ENCODE data around the gene HCN2.
"Not testable (repeated sequence)": the region's sequence is repeated elsewhere in the genome, so short reads cannot be mapped to it uniquely, and the experiment has no call there.

HCN2 gene

DNA sequence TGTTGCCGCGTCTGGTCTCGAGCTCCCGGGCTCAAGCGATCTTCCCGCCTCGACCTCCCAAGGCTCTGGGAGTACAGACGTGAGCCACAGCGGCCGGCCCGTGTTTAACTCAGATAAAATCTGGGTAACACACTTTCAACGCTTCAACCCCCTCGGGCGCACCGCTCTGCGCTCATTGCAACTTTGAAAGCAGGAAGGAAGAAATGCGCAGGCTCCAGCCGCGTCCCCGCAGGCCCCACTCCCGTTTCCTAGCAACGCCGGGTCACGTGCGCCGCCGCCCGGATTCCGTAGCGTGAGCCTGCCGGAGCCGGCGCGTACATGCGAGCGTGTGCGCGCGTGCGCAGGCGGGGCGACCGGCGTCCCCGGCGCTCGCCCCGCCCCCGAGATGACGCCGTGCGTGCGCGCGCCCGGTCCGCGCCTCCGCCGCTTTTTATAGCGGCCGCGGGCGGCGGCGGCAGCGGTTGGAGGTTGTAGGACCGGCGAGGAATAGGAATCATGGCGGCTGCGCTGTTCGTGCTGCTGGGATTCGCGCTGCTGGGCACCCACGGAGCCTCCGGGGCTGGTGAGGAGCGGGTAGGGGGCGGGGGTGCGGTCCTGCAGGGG lies 17.4 kb upstream of the HCN2 start, which contains the start of gene BSG:
TSS of gene BSG (plus strand) at position 457 of the 603 bp plus-strand sequence. CDS start at position 496, 39 bp downstream.
- peak; percentile 95 for DNase-seq

DNA sequence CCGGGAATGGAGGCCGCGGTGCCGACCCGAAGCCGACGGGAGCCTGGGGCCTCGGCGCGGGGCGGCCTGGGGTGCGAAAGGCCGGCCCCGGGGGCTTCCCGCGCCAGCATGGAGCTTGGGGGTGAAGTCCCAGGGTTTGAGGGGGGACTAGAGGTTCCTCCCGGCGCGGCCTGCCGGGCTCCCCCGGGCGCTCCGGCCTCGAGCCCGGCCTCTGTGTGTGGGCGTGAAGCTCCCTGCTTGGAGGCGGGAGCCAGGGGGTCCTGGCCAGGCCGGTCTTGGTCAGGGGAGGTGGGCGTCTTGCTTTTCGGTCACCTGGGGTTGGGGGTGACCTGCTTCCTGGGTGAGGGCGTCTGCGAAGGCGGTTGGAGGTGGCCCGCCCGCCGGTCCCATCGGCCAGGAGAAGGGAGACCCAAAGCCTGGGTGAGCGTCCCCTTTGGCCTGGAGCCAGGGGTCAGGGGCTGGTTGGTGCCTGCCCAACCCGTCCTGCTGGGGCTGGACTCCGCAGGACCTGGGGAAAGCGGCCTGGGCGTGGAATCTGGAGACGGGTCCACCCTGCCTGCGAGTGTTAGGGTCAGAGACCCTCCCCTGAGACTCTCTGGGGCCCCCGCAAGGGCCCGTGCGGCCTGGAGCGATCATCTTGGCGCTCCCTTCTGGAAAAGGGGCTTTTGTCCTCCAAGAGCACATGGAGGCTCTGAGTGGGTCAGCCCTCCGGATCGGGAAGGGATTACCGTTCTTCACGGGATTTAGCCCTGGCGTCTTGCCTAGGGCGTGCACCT lies 16.8 kb upstream of the HCN2 start:
- no peak for DNase-seq

DNA sequence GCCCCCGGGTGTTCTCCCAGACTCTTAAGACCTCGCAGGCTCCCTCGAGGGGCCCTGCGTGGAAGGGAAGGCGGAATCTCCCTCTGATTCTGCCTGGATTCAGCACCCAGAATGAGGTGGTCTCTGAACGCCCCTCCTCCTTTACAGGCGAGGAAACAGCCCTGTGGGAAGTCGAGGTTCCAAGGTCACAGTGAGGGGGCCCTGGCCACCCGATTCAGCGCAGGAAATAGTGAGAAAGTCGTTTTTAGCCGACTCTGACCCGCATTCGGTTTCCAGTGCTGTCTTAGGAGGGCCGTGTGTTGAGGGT lies 16.2 kb upstream of the HCN2 start:
- no peak for DNase-seq

DNA sequence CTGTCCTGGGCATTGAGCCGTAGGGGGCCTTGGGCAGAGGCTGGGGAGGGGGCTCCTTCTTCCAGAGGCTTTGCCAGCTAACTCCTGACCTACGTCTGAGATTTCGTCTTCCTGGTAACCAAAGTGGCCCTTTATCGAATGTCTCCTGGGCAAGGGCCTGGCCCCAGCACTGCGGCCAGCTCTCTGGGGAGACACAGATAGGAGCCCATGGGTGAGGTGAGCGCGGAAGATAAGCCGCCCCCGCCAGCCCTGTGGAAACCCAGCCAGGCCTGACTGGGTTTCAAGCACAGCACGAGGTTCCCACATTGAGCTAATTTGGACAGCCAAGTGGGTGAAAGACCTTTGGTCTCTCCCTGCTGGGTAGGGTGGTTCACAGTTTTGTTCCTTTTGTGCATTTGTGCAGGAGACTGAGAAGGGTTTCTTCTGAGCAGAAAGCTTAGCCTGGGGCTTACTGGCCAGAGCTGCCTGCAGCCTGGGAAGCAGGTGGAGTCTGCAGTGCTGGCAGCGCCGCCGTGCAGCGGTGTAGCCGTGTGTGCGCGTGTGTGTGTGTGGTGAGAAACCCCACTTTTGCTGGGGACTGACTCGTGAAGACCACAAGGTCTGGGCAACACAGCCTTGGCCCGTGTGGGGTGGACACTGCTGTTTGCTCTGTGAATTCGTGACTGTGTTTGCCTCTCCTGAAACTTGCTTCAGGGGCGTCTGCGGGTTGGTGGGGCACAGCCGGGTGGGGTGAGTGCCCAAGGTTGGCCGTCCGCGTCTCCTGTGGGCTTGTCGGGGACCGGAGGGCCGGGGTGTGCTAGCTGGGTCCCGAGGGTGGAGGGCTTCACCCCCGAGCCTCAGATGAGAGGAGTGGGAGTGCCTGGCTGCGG lies 14.8 kb upstream of the HCN2 start:
- no peak for DNase-seq

GRCh38 chr19:575527-576506 lies 13.9 kb upstream of the HCN2 start:
- DNase-seq, result no peak

DNA sequence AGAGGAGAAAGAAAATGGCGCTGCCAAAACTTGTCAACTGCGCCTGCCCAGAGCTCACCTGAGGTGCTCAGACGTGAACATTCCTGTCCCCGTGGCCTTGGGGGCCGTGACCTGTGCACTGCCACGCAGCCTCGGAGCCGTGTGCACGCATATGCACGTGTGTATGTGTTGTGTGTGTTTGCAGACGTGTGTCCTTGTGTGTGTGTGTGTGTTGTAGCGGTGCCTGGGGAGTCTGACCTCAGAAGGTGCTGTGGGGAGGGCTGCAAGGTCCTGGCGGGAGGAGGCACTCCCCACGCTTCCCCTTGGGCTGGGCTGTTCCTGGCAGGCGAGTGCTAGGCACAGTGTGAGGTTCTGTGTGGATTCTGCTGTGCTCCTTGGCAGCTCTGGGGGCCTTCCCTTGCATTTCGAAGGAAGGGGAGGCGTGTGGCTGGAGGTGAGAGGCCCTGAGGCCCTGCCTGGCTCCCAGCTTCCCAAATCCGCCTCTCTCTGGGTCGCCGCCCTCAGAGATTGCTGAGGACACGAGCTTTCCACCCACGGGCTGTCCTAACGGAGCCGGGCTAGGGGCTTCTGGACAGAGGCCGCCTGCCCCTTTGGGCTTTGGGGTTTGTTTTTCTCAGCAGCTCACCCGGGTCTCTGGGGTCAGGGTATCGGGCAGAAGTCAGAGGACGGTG lies 12.8 kb upstream of the HCN2 start:
- DNase-seq, result no peak

- DNase-seq, result no peak
Measured at GRCh38 chr19:577439-578392, 12.0 kb upstream of the HCN2 start.

DNA sequence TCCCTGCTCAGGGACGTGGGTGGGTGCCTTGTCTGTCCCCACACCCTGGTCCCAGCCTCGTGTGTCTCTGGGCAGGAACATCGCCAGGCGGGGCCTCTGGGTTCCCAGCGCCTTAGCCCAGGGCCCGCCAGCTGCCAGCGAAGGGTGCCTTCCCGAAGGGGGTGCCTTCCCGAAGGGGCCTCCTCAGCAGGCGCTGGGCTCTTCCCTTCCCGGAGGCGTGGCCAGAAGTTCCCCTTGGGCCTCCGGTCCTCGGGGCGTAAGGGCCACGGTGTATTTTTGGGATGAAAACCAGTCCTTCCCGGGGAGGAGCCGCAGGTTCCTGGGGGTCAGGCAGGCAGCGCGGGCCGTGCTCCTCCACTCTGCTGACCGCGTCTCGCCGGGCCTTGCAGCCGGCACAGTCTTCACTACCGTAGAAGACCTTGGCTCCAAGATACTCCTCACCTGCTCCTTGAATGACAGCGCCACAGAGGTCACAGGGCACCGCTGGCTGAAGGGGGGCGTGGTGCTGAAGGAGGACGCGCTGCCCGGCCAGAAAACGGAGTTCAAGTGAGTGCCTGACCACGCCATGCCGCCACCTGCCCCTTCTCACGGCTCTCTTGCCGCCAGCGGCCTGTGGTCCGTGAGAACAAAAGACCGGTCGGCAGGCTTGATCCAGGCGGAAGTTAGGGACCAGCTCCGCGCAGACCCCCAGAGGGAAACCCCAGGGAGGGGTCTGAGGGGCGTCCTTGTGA lies 10.4 kb upstream of the HCN2 start:
- no peak for DNase-seq

DNA sequence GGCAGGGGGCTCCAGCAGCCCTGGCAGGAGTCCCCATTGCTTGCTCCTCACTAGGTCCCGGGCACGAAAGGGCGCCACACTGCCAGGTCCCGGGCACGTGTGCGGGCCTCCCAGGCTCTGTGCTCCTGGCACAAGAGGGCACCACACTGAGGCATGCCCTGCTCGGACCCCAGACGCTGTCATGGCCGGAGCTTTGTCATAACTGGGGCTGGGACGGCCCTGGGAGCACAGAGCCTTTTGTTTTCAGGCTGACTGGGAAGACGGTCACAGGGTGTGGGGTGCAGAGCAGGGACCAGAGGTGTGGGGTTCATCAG lies 9.9 kb upstream of the HCN2 start:
- DNase-seq, result no peak

DNA sequence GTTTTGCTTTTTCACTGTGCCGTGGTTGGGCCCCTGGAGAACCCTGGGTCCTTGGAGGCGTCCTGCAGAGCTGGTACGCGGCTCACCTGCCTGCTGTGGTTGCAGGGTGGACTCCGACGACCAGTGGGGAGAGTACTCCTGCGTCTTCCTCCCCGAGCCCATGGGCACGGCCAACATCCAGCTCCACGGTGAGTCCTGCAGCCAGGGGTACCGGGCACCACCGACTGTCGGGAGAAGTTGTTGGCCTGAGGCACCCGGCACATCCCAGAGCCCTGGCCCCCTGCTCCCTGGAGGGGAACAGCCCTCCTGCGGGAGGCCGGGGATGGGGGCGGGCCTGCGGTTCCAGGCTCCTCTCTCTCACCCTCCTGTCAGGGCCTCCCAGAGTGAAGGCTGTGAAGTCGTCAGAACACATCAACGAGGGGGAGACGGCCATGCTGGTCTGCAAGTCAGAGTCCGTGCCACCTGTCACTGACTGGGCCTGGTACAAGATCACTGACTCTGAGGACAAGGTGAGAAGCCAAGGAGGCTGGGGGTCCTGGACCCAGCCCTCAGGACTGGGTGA lies 9.3 kb upstream of the HCN2 start:
- DNase-seq, result no peak

DNA sequence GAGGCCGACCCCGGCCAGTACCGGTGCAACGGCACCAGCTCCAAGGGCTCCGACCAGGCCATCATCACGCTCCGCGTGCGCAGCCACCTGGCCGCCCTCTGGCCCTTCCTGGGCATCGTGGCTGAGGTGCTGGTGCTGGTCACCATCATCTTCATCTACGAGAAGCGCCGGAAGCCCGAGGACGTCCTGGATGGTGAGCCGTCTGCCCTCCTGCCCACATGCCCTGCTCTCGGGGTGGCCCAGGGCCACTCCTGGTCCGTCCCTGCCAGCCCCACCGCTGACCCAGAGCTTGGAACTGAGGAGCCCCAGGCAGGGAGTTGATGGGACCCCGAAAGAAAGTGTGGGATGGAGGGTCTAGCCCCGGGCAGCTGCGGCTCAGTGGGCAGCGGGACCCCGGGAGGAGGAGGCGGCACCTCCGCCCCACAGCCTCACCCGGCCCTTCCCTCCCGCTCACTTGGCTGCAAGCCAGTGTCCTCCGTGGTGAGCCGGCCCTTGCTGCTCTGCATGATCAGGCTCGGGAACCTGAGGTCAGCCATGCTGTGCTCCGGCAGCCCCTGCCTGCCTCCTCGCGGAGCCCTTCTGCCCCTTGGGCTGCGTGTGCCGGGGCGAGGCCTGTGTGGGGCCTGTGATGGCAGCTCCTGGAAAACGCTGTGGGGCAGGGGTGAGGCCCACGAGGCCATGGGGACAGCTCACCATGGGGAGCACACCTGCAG lies 8.1 kb upstream of the HCN2 start:
- no peak for DNase-seq

- DNase-seq, result no peak
Measured at GRCh38 chr19:582497-583197, 7.0 kb upstream of the HCN2 start.

DNA sequence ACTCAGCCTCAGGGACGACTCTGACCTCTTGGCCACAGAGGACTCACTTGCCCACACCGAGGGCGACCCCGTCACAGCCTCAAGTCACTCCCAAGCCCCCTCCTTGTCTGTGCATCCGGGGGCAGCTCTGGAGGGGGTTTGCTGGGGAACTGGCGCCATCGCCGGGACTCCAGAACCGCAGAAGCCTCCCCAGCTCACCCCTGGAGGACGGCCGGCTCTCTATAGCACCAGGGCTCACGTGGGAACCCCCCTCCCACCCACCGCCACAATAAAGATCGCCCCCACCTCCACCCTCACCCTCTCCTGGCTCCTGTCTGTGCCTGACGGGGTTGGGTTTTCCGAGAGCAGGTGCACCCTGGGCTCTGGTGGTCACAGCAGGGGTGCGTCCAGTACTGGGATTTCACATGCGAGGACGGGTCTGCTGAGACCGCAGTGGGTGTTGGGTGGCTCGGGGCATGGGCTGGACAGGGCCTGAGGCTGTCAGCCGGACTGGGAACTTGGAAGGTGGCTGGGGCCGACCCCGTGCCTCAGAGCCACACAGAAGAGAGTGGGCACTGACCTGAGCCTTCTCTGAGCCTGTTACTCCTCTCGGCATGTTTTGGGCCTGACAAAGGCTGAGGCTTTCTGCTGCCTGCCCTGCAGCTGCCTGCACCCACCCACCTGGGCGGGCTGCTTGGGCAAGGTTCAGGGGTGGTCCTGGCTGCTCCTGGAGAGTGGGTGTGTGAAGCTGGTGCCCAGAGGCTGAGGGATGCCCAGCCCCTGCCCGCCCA lies 6.3 kb upstream of the HCN2 start:
- no peak for DNase-seq

GRCh38 chr19:583968-584239 lies 5.8 kb upstream of the HCN2 start:
- no peak for DNase-seq

DNA sequence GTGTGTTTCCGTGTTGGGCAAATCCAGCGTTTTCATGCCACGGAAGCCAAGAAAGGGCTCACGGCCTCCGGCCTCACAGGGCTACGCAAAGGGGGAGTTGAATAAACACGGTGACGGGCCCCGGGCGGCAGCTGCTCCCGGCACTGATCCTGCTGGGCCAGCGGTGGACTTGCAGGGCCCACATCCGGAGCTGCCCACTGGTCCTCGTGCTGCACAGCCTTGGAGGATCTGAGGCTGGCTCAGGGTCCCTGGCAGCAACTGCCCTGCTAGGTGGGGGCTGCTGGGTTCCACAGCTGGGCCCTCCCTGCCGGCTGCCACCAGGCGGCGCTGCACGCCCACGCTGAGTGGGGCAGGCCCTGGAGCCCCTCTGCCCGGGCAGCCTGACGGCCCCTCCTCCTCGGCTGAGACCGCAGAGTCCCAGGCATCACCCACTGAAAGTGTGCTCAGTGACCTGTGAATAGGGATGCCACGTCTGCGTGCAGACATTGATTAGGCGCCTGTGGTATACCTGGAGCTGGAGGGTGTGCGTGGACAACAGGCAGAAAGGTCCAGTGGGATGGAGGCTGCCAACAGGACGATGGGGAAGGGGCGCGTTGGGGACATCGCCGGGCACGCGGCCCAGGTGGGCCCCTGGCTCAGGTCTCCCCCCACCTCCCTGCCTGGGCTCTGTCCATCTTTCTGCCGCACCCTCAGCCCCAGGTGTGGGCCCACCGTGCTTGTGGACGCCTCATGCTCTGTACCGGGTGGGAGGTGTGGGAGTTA lies 5.3 kb upstream of the HCN2 start:
- DNase-seq, result no peak

- DNase-seq, result not testable (repeated sequence)
Measured at GRCh38 chr19:585146-585545, 4.5 kb upstream of the HCN2 start.

DNA sequence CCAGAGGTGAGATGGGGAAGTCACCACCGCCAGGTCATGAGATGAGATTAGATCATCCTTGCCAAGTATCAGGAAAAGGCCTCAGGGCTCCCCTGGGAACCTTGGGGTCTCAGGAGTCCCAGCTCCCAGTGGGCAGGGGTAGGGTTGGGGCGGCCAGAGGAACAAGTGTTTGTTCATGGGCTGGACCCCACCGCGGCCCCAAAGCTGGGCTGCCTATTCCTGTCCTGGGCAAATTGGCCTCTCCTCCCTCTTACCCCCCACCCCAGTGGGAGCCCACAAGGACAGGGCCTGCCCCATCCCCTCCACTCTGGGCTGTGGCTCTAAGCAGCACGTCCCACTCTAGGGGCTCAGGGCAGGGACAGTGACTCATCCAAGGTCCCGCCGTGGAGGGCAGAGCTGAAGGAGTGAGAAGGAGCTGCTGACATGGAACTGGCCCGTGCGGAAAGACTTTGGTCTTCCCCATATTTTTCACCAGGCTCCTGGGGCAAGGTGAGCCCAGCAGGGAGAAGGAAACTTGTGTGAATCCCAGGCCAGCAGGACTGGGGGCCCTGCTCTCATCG lies 4.0 kb upstream of the HCN2 start:
- DNase-seq, result no peak
